NCI-H226 (cell line): ENCODE measurements around the gene EBF3.

ENCODE experiments used
- DNase-seq: peaks from one replicate; pipeline ENCODE4 v3.0.0-alpha.2; 2015

EBF3 gene

DNA sequence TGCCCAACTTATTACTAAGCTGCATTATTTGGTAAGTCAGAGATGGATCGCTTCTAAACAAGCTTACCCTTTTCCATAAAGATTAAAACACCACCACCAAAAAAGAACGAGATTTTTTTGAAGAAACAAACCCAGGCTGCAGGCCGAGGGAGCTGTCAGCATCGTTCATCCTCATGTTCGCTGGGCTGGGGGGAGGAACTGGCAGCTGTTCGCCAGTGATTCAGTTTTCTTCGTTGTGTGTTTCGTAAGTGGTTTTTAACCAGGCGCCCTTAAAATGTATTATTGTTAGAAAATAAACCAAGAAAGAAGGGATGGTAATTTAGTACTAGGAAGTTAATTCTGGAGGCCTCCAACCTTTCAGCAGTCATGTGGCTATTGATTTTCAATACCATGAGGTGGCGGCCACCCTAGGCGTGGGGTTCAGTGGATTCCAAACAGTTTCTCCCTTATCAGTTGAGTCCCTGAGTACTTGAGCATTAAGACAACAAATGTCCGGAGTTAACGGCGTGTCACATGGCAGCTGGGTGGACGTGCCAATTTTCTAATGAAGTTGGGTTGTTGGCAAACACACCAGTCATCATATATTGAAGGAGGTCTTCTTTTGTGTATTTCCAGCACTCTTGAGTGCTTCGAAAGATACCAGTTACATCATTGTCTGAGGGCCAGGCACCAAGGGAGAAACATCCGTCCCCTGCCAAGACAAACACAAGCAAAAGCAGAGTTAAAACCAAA is 173.2 kb downstream of the EBF3 start:
- DNase-seq, result no peak

DNA sequence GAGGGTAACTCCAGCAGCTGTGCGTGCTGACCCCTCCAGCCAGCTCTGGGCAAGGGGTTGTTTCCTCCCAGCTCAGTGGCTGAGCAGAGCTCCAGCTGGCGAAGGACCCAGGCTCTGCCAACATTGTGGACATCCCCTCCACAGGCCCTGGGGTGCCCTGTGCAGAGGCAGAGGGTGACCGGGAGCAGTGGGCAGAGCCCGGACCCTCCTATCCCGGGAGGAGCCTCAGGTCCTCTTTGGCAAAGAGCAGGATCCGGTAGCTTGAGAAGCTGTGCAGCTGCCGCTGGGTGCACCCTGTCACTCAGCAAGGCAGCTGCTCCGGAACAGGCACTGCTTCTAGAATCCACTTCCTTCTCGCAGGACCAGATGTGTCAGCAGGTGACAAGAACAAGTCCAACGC is 175.9 kb downstream of the EBF3 start:
- DNase-seq, result no peak

DNA sequence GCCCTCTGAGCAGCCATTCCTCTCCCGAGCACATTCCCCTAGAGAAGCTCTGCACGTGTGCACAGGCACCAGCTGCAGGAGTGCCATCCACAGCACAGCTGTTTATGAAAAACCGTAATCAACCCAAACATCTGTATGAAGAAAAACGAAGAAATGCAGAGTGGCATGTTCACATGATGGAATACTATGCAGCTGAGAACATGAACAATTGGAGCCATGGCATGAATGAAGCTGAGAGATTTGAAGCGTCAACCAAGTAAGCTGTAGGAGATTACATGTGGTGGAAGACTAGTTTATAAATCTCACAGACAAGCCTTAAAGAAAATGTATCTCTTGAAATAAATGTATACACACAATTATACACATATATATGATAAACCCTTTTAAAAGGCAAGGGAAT is 176.5 kb downstream of the EBF3 start:
- DNase-seq, result no peak

DNA sequence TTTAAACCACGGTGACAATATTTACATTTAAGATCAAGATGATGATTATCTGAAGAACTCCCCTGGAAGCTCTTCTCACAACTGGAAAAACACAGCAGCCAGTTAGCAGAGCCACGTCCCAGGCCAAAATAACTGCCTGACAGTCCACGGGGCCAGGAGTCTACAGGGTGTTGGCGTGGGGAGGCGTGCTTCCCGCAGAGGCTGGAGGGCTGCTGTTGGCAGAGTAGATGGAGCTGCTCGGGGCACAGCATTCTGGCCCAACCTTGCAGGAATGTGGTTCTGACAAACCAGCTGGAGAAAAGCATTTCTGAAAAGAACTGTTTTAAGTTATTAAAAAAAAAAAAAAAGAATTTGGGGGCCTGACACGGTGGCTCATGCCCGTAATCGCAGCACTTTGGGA is 177.9 kb downstream of the EBF3 start:
- no peak for DNase-seq

DNA sequence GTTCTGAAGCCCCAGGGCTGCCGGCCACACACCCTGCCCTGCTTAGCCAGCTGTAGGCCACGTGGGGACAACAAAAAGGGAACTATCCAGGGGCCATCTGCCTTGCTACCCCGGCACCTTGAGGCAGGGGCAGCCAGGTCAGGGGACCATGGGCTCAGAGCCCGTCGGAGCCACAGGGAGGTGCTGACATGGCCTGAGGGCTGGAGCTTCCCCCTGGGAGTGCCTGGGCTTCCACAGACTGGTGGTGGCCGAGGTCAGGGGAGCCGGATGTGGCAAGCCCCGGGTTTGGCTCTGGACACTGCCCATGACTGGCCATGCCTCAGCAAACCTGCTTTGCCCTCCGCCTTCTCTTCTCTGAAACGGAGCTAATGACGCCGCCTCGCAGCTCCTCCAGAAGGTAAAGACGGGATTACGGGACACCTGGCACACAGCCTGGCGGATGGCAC is 178.5 kb downstream of the EBF3 start:
- no peak for DNase-seq
